Measurements from ENCODE around the gene MZB1.

Gene MZB1

DNA sequence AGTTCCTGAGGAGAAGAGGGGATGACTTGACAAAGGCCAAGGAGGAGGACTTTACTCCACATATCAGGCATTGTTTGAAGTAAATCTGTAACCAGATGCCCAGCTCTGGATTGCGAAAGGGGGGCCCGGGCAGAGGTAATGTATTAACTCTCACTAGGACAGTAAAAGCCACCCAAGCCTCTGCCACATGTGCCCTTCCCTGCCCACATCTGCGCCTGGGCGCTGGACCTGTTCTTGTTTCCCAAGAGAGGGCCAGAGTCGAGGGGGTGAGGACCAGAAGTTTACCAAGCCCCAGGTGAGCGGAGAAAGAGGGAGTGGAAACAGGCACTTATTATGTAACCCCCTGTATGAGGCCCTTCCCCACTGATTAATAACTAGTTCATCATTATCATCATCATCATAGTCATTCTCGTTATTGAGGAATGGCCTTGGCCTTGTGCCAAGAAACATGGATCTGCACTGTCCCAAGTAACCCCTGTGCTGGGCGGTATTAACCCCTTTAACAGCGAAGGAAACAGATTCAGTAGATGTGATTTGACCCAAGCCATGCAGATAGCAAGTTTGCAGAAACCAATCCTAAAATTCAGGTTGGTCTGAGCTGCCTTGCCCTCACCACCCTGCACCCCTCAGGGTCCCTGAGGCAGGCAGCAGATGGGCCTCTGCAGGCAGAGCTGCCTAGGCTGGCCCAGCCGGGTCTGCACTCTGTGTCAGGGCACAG, 6.3 kb downstream of the MZB1 start, which contains the start of gene SLC23A1:
Gene SLC23A1 (minus strand): TSS at position 23 of the 718 bp plus-strand sequence. CDS start 44 bp downstream, outside the sequence.
- CTCF ChIA-PET, result no interaction called here
- Mint-ChIP-seq H3K4me1 (peaks cover 43% of the 10 kb centered on the region), H3K27ac (peak within 1 kb of the TSS; percentile 72), H3K36me3 (no peaks in the 10 kb centered on the region), H3K4me3 (peak within 1 kb of the TSS; percentile 26), H3K27me3 (no peaks in the 10 kb centered on the region), H3K9me3 (no peaks in the 10 kb centered on the region)
- DNase-seq, result no peak

- no peak for DNase-seq
- Mint-ChIP-seq H3K9me3 (no peaks in the 10 kb centered on the region), H3K4me3 (no peak overlapping the region), H3K4me1 (peaks cover 37% of the 10 kb centered on the region), H3K27ac (no peak overlapping the region), H3K36me3 (no peaks in the 10 kb centered on the region), H3K27me3 (no peaks in the 10 kb centered on the region)
- CTCF ChIA-PET, result no interaction called here
Observed at GRCh38 chr5:139382807-139383206, 6.9 kb downstream of the MZB1 start.

GRCh38 chr5:139381837-139382761, 7.6 kb downstream of the MZB1 start:
- DNase-seq, result no peak
- H3K4me1 Mint-ChIP-seq, result peaks cover 37% of the 10 kb centered on the region
- CTCF ChIA-PET, result no interaction called here
- H3K27ac Mint-ChIP-seq, result no peak overlapping the region
- H3K9me3 Mint-ChIP-seq, result no peaks in the 10 kb centered on the region
- H3K36me3 Mint-ChIP-seq, result no peaks in the 10 kb centered on the region
- no peaks in the 10 kb centered on the region for H3K27me3 Mint-ChIP-seq
- no peak overlapping the region for H3K4me3 Mint-ChIP-seq

GRCh38 chr5:139379626-139380449, 9.9 kb downstream of the MZB1 start:
- Mint-ChIP-seq H3K4me1 (peaks cover 22% of the 10 kb centered on the region), H3K27me3 (no peaks in the 10 kb centered on the region), H3K27ac (no peak overlapping the region), H3K36me3 (peaks cover 1% of the 10 kb centered on the region), H3K9me3 (no peaks in the 10 kb centered on the region), H3K4me3 (no peak overlapping the region)
- CTCF ChIA-PET, result no interaction called here
- DNase-seq, result no peak

DNA sequence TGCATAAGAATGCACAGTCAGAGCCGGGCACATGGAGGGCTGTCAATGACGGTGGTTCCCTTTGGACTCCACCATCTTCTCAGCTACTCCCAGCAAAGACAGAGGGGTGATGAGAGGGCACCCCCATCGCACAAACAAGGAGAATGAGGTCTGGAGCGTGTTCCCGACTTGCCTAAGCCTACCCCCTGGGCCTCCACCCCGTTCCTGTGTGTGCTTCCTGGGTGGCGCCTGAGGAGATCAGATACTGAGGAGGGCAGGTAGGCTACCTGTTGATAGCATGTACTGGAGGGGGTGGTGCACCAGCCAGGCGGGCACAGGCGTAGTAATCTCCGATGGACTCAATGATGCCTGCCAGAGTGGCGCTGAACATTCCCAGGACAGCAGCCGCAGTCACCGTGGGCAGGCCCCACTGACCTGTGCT, 10.8 kb downstream of the MZB1 start:
- Mint-ChIP-seq H3K36me3 (peaks cover 3% of the 10 kb centered on the region), H3K27ac (no peak overlapping the region), H3K9me3 (no peaks in the 10 kb centered on the region), H3K27me3 (no peaks in the 10 kb centered on the region), H3K4me1 (peaks cover 15% of the 10 kb centered on the region), H3K4me3 (no peak overlapping the region)
- CTCF ChIA-PET, result interaction anchor here (1.3 kb wide), 1 partner anchor 10 kb away, joined by 3 read pairs; no protein-coding TSS in a partner anchor
- no peak for DNase-seq

- CTCF ChIA-PET, result interaction anchor here (1.3 kb wide), 1 partner anchor 9 kb away, joined by 3 read pairs; no protein-coding TSS in a partner anchor
- DNase-seq, result no peak
- peaks cover 8% of the 10 kb centered on the region for H3K4me1 Mint-ChIP-seq
- H3K27me3 Mint-ChIP-seq, result no peaks in the 10 kb centered on the region
- H3K27ac Mint-ChIP-seq, result no peak overlapping the region
- no peaks in the 10 kb centered on the region for H3K9me3 Mint-ChIP-seq
- peaks cover 7% of the 10 kb centered on the region for H3K36me3 Mint-ChIP-seq
- H3K4me3 Mint-ChIP-seq, result no peak overlapping the region
Observed at GRCh38 chr5:139378101-139378825, 11.4 kb downstream of the MZB1 start.

DNA sequence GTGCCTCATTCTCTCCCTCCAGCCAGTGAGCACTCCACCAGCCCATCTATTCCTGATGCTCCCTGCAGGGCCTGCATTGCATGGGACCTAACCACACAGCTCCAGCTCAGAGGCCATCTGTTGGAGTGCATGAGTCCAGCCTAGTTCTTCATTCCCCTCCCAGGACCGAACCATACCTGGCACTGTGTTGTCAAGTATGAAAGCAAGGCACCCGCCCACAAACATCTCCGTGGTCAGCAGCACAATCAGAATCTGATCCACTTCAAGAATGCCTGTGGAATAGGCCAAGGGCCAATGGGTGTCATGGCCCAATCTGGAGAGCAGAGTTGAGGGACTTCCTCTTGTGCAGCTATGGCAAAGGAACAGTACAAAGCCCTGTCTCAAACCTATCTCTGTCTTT, 12.5 kb downstream of the MZB1 start:
- no peak for DNase-seq
- no peak overlapping the region for H3K27ac Mint-ChIP-seq
- H3K9me3 Mint-ChIP-seq, result no peaks in the 10 kb centered on the region
- H3K4me1 Mint-ChIP-seq, result peaks cover 8% of the 10 kb centered on the region
- H3K4me3 Mint-ChIP-seq, result no peak overlapping the region
- no peaks in the 10 kb centered on the region for H3K27me3 Mint-ChIP-seq
- H3K36me3 Mint-ChIP-seq, result peaks cover 9% of the 10 kb centered on the region
- CTCF ChIA-PET, result no interaction called here

DNA sequence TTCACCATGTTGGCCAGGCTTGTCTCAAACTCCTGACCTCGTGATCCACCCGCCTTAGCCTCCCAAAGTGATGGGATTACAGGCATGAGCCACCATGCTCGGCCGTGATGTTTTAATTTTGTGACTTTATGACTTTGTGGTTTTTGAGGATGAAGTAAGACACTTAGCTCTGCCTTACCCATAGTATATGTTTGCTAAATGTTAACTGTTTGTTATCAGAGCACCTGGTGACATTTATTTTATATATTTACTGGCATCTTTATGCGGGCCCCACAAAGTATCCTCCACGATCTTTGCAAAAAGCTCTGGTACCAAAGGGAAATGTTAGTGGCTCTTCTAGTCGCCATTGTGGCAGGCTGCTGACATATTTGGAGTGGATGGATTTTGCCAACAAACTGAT, 13.3 kb downstream of the MZB1 start:
- Mint-ChIP-seq H3K4me3 (no peak overlapping the region), H3K9me3 (no peaks in the 10 kb centered on the region)
- CTCF ChIA-PET, result no interaction called here

GRCh38 chr5:139374909-139375308, 14.8 kb downstream of the MZB1 start:
- no peak overlapping the region for H3K27ac Mint-ChIP-seq
- H3K4me1 Mint-ChIP-seq, result peaks cover 20% of the 10 kb centered on the region
- CTCF ChIA-PET, result interaction anchor here (0.8 to 1.0 kb wide), 2 partner anchors 13 to 33 kb away, joined by 3 read pairs; no protein-coding TSS in a partner anchor
- no peak for DNase-seq
- peaks cover 14% of the 10 kb centered on the region for H3K36me3 Mint-ChIP-seq
- no peak overlapping the region for H3K4me3 Mint-ChIP-seq
- no peaks in the 10 kb centered on the region for H3K9me3 Mint-ChIP-seq
- no peaks in the 10 kb centered on the region for H3K27me3 Mint-ChIP-seq

More for the DNA sequence above, 13.3 kb downstream of the MZB1 start:
- no peak for DNase-seq
- peaks cover 14% of the 10 kb centered on the region for H3K36me3 Mint-ChIP-seq
- peaks cover 16% of the 10 kb centered on the region for H3K4me1 Mint-ChIP-seq
- no peak overlapping the region for H3K27ac Mint-ChIP-seq
- H3K27me3 Mint-ChIP-seq, result no peaks in the 10 kb centered on the region

DNA sequence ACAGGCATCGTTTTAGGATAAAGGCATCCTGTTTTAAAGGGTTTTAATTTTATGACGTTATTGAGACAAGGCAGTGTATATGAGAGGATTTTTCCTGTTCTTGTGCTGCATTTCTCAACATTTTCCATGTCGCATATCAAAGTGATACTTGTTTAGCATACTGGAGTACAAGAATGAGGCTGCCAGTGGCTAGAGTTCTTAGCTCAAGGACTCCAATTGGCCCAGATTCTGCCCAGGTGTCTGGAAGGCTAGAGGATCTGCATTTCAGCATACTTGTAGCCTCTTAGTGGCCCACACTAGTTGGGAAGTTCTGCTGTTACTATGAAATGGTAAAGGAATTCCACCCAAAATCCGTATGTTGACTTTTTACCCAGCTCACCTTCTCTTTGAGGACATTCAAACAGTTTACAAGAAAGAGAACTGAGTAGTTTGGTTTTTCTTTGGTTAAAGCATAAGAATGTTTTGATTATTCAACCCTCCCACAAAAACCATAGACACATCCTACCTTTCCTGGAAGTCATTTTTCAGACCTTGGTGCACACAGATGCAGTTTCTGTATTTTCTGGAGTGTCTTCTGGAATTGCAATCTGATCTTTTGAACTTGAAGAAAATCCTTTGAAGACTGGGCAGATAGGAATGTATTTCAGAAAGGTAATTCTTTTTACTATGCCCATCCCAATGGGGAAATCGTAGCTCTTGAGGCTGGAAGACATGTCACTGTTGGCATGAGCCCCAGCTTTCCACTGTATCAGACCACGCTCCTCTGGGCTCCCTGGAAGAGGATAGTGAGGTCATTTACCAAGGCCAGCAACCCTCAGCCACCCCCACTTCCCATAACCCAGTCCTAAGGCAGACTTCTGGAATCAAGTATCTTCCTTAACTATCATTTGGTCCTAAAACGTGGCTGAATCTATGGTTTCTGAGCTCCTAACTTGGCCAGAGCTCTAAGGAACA, 18.0 kb downstream of the MZB1 start:
- peaks cover 13% of the 10 kb centered on the region for H3K4me1 Mint-ChIP-seq
- peaks cover 23% of the 10 kb centered on the region for H3K36me3 Mint-ChIP-seq
- H3K4me3 Mint-ChIP-seq, result no peak overlapping the region
- DNase-seq, result no peak
- H3K27ac Mint-ChIP-seq, result peak overlapping the region; percentile 55
- H3K9me3 Mint-ChIP-seq, result no peaks in the 10 kb centered on the region
- no peaks in the 10 kb centered on the region for H3K27me3 Mint-ChIP-seq
- CTCF ChIA-PET, result no interaction called here

DNA sequence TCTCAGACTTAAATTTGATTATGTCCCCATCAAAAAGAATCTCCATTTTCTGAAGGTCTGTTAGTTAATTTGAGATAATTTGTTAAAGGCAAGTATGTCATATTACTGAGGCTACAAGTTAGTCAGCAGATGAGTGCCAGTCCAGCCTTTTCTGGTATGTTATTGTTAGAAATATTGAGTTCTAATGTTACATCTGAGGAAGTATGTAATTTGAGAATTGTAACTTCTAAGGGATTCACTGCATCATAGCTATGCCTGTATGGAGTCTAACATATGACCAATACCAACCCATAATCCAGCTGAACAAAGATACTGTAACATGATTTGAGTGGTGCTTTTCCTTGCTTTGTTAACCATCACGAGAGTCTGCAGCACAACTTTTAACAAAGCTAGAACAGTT, 20.5 kb downstream of the MZB1 start:
- no peak overlapping the region for H3K4me3 Mint-ChIP-seq
- no peaks in the 10 kb centered on the region for H3K9me3 Mint-ChIP-seq
- DNase-seq, result no peak
- H3K4me1 Mint-ChIP-seq, result peaks cover 13% of the 10 kb centered on the region
- CTCF ChIA-PET, result interaction anchor here (0.9 to 1.9 kb wide), 8 partner anchors 8 to 118 kb away, joined by 3 to 4 read pairs (median 3); no protein-coding TSS in a partner anchor
- H3K27ac Mint-ChIP-seq, result no peak overlapping the region
- H3K36me3 Mint-ChIP-seq, result peaks cover 35% of the 10 kb centered on the region
- H3K27me3 Mint-ChIP-seq, result no peaks in the 10 kb centered on the region

DNA sequence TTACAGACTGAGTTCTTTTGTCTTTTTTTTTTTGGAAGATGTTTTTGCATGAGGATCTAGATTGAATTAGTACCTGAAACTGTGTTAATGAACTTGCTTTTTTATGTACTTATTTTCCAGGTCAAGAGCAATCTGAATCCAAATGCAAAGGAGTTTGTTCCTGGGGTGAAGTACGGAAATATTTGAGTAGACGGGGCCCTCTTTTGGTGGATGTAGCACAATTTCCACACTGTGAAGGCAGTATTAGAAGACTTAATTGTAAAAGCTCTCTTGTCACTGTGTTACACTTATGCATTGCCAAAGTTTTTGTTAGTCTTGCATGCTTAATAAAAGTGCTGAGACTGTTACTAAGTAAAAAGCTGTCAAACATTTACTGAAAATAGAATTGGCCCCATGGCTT, 21.1 kb downstream of the MZB1 start:
- Mint-ChIP-seq H3K4me1 (peaks cover 13% of the 10 kb centered on the region), H3K27ac (no peak overlapping the region), H3K4me3 (no peak overlapping the region), H3K27me3 (no peaks in the 10 kb centered on the region), H3K9me3 (no peaks in the 10 kb centered on the region), H3K36me3 (peaks cover 41% of the 10 kb centered on the region)
- CTCF ChIA-PET, result interaction anchor here (0.9 to 1.9 kb wide), 6 partner anchors 12 to 118 kb away, joined by 3 to 4 read pairs (median 4); no protein-coding TSS in a partner anchor
- no peak for DNase-seq

Data from activated naive CD4-positive, alpha-beta T cell treated with anti-CD3 and anti-CD28 coated beads, Interleukin-2, amount 10 ng/mL, durations not matched to agents 7 days and 5 days (primary cell).